ENCODE results near the gene CRABP1. TPM values are rescaled to one million over a fixed set of nuclear protein-coding genes. Genes with fewer than 3 reads are reported as not detected.

CRABP1 gene
- total RNA-seq, result not detected
- long read RNA-seq, result 0 reads

DNA sequence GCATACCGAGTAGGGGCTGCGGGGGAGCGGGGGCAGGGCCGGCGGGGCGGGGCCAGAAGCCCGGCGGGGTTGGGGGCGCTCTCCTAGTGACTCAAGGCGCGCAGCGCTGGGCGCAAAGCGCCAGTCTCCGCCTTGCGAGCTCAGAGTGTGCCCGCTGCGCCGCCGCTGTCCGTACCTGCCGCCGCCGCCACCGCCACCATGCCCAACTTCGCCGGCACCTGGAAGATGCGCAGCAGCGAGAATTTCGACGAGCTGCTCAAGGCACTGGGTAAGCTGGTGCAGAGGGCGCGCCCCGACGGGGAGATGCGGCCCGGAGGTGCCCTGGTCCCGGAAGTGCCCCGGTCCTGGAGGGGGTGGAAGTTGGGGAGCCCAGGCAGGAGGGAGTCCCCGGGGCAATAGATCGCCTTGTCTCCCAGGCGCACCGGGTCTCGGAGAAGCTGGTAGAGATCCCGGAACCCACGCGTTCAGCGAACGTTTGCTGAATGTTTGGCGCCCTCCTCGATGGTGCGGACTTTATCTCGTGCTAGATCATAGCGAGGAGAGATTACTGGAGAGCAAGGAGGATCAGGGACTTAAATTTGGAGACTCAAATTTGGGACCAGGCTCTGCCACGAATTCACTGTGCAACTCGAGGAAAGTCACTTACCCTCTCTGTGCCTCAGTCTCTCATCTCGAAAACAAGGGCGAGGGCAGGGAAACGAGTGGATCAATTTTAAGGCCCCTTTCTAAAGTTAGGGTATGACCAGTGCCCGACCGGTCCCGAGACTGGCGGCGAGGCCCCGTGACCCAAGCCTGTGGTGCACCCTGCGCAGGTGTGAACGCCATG lies at the start of gene CRABP1:
Gene CRABP1 (plus strand): TSS at position 123 of the 826 bp plus-strand sequence. CDS start 76 bp downstream, at position 199.
- DNase-seq (no peak), ATAC-seq (ENCODE audit: poor library complexity) (no peak)
- intact Hi-C loops (cut with DNase I), result no loop called here

DNA sequence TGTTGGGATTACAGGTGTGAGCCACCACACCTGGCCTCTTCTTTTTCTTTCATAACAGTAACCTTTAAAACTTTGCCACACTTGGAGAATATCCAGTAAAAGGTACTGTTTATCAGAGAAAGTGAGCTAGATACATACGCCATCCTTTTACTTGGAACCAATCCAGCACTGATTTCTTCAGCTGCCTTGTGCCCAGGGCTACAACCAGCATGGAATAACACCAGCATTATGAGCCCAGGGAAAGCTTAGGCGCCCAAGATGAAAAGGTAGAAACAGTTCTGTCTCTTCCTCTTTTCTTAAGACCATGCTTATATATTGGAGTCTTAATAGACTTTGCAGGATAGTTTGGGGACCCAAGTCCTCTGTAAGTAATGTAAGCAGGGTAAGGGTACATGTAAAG lies 49.1 kb upstream of the CRABP1 start:
- intact Hi-C loops (cut with DNase I), result no loop called here
- ATAC-seq (ENCODE audit: poor library complexity), result no peak
- DNase-seq, result no peak

DNA sequence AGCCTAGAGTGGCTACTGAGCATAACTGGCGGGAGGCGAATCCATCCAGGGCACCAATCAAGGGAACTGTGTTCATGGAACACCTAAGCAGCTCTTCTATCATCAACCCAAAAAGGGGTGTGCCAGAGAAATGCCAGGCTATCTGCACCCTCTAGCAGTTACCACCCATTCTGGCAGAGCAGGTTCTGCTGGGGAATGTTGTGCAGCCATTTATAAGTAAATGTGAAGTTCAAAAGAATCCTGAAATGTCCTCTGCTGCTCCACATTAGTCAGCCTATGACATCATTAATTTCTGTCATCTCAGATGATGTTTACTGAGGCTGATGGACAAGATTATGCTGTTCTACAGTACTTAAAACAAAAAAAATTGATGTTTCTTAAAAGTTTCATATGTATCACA lies 48.5 kb upstream of the CRABP1 start:
- ATAC-seq (ENCODE audit: poor library complexity) (no peak), DNase-seq (no peak)
- intact Hi-C loops (cut with DNase I), result no loop called here

DNA sequence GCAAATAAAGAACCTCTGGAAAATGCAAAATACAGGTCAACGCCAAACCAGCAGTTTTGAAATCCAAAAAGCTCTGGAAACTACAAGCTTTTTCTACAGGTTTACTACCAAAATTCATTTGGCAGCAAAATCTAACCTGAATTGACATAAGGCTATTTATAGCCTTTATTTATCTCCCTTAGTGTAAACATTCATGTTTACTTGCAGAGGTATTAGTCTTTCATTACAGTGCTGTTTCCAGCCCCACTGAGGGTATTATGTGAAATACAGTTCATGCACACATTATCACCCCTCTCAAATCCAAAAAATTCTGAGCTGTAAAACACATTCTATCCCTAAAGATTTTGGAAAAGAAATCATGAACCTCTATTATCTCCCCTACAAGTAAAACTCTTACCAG lies 47.9 kb upstream of the CRABP1 start:
- ATAC-seq (ENCODE audit: poor library complexity) (no peak), DNase-seq (no peak)
- intact Hi-C loops (cut with DNase I), result no loop called here

DNA sequence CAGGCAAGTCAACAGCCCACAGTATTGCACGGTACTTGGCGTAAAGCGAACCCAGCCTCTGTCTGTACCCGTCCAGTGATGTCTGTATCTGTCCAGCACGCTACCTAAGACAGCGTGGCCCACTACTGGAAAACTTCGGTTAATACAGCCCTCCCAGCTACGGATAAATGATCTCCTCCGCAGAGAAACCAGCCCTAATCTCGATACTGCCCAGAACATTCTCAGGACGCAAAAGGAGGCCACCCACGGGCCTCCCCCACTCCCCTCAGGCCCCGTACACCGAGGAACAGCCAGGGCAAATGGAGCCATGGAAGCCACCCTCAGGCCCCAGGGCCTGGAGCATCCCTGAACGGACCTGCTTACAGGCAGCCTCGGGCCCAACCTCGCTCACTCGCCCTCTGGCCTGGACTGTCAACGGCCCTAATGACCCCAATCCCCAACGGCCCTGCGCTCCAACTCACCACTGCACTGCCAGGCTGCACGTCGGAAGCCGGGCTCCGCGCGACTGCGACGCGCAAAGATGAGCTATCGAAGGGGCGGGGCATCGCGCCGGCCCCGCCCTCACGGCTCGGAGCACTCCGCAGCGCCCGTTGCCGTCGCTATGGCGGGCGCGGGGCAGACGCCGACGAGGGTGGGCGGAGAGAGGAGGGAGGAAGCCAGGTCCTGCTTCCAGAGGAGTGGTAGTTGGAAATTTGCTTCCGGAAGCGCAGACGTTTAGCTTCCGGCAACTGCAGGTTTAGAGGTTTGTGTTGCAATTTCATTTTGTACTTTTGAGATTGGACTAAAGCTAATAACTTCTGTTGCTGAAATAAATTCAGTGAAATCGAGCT lies 40.8 kb upstream of the CRABP1 start, which contains the start of gene SKIC8:
Gene SKIC8 (minus strand): TSS at position 509 of the 830 bp plus-strand sequence. CDS start 3,923 bp downstream, outside the sequence.
- DNase-seq (peak; percentile 95), ATAC-seq (ENCODE audit: poor library complexity) (peak; percentile 99)
- intact Hi-C loops (cut with DNase I), result no loop called here

DNA sequence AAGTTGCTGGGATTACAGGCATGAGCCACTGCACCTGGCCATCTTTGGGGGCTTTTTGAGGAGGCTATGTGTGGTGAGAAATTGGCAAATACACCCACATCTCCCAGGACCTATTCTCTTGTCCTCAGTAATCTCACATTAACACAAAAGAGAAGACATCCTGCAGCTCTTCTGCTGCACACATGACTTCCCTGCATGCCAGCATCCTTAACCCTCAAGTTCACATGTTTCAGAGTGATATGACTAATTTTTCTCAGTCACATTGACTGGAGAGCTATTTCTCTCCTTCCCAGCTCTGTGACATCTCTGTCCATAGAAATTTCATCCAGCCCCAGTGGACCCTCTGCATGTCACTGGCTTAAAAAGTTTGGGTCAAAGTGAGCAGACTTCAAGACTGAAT lies 38.8 kb upstream of the CRABP1 start:
- intact Hi-C loops (cut with DNase I), result no loop called here
- DNase-seq (no peak), ATAC-seq (ENCODE audit: poor library complexity) (no peak)

- no peak for DNase-seq
- no peak for ATAC-seq (ENCODE audit: poor library complexity)
- intact Hi-C loops (cut with DNase I), result no loop called here
These were observed 38.3 kb upstream of the CRABP1 start for GRCh38 chr15:78301828-78302227.

DNA sequence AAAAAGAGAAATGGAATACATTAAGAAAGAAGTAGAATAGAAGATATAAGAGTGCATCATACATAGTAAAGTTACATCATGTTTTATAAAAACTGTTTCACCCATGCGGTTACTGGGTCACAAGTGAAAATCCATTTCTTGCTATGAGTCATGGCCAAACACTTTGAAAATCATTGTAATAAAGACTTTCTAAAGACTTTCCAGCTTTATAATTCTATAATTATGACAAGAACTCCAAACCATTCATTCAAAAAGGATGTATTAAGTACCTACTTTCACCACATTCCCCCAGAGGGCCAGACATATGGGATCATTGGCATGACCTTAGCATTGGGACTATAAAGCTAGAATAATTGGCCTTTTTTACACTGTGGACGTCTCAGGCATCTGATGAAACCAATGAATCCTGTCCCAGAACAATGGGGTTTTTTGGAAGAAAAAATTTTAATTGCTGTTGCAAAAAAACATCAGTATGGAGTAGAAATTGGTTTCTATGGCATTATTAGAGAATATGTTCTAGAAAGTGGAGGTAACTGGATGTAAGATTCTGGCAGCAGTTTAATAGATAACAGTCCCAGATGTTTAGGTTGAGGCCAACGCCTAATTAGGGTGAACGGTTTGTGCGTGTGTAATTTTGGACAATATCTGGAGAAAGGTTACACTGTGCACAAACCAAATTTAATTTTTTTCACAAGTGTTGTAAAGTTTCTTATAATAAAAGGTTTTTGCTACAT lies 37.4 kb upstream of the CRABP1 start:
- ATAC-seq (ENCODE audit: poor library complexity), result no peak
- no peak for DNase-seq
- intact Hi-C loops (cut with DNase I), result no loop called here

DNA sequence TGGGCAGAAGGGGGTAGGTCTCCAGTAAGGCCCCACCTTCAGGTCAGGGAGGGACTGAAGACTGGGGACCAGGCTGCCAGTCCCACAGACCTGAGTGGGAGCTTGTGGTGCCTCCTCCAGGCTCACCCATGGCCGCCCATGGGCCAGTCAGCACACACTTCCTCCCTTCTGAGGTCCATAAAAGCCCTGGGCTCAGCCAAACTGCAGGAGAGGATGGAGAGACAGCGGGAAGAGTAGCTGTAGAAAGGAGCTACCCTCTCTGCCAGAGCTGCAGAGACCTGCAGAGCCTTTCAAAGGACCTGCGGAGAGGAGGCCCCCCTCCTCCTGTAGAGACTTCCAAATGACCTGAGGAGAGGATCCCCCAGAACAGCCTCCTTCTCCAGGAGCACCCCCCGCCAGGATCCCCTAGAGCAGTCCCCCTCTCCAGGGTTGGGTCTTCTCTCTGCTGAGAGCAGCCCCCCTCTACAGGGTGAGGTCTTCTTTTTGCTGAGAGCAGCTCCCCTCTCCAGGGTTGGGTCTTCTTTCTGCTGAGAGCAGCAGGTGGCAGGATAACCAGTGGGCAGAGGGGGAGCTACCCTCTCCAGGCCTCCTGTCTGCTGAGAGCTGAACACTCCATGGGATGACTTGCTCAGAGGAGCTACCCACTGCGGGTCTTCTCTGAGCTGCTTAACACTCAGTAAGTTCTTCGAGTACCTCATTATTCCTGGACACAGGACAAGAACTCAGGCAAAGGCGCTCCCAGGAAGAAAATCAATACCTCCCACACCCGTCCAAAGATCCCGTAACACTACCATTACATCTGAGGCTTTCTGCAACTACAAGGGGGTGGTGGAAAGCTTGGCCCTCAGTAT lies 35.7 kb upstream of the CRABP1 start:
- intact Hi-C loops (cut with DNase I), result no loop called here
- ATAC-seq (ENCODE audit: poor library complexity), result no peak

GRCh38 chr15:78306176-78306774 lies 33.9 kb upstream of the CRABP1 start:
- intact Hi-C loops (cut with DNase I), result no loop called here
- ATAC-seq (ENCODE audit: poor library complexity) (no peak), DNase-seq (no peak)

More for the DNA sequence above, 35.7 kb upstream of the CRABP1 start:
- no peak for DNase-seq

DNA sequence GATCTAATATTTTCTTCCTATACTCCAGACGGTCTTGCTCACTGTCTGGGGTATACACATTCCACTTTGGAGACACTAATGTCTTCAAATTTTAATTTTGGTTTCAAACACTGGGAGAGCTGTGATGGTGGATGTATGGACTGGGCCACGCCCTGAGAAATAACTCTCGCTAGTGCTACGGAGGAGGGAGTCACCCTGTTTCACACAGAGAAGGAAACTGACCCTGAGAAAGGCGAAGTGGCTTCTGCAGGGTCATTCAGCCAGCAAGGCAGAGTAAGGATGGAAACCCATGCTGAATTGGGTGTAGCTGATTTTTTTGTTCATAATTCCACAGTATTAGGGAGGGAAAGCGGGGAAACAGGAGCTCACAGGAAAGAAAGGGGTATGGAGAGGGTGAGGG lies 32.2 kb upstream of the CRABP1 start:
- DNase-seq, result no peak
- intact Hi-C loops (cut with DNase I), result loop anchor here (2.0 kb wide), 1 partner anchor 115 kb away; no protein-coding TSS in a partner anchor
- no peak for ATAC-seq (ENCODE audit: poor library complexity)

GRCh38 chr15:78308422-78309032 lies 31.6 kb upstream of the CRABP1 start:
- DNase-seq, result peak; percentile 79
- ATAC-seq (ENCODE audit: poor library complexity), result peak; percentile 94
- intact Hi-C loops (cut with DNase I), result loop anchor here (2.0 kb wide), 1 partner anchor 114 kb away; no protein-coding TSS in a partner anchor

DNA sequence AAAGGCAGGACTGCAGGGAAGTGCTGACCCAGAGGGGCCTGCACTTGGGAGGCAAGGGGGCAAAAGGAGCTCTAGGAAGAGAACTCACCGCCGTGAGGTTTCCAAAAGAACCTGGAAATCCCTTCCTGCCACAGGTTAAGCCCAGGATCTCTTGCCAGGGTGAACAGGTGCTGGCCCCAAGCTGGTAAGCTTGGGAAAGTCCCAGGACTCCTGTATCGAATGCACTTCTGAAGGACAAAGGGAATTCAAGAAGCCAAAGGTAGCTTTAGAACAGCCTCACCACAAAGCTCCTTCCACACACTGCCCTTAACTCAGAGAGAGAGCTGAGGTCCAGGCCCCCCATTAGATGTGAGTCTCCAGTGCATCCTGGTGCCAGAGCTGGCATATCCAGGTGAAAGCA lies 28.9 kb upstream of the CRABP1 start:
- DNase-seq (no peak), ATAC-seq (ENCODE audit: poor library complexity) (no peak)
- intact Hi-C loops (cut with DNase I), result no loop called here

DNA sequence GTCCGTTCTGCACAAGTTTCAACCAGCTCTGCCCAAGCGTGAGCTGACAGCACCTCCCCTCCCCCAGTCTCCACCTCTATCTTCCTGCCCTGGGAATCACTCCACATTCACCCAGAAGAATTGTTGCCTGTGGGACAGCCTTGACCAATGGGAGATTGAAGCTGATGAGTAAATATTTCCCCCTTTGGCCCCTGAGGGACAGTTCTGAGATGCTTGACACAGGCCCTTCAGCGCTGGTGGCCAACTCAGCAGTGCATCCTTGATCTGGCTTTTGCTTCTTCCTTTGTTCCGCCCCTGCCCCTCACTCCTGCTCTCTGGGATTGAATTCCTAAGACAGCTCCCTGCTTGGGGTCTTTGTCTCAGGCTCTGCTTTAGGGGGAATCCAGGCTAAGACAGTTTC lies 27.6 kb upstream of the CRABP1 start:
- DNase-seq, result no peak
- intact Hi-C loops (cut with DNase I), result no loop called here
- ATAC-seq (ENCODE audit: poor library complexity), result no peak

DNA sequence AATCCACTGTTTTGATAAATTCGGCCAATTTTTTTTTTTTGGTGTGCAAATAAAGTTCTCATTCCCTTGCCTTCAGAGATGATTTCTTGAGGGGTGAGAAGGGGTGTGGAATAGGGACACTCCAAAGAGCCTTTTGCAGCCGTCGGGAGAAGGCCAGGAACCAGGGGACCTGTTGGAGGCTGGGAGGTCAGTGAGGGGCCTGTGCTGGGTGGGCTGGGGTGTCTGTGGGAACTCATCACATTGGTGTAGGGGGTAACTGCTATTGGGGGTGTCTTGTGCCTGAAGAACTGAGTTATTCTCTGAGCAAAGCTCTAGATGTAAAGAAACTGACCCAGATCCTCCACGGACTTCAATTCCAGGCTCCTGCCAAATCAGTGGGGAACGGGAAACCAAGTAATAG lies 27.2 kb upstream of the CRABP1 start:
- intact Hi-C loops (cut with DNase I), result no loop called here
- ATAC-seq (ENCODE audit: poor library complexity) (no peak), DNase-seq (no peak)

DNA sequence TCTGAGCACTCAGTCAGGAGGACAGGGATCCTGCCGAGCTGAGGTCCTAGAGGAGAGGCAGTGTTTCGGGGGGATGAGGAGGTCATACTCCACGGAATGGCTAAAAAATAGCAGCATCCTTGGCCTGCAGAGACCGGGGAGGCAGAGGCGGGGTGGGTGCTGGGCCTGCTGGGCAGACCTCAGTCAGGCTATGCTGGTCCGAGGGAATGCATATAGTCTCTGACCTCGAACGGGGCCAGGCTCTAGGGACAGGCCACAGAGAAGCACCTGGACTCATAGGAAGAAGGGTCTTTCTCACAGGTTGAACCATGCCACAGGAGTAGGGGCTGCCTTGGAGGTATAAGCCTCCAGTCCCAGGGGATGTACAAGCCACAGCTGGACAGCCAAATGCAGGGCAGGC lies 26.8 kb upstream of the CRABP1 start:
- intact Hi-C loops (cut with DNase I), result no loop called here
- DNase-seq, result no peak
- ATAC-seq (ENCODE audit: poor library complexity), result no peak

GRCh38 chr15:78314181-78314581 lies 26.0 kb upstream of the CRABP1 start:
- ATAC-seq (ENCODE audit: poor library complexity), result no peak
- DNase-seq, result no peak
- intact Hi-C loops (cut with DNase I), result no loop called here

Measured in Right ventricle myocardium superior (tissue), 1 donor.